ENCODE measurements around the gene PDE4D.

DNA sequence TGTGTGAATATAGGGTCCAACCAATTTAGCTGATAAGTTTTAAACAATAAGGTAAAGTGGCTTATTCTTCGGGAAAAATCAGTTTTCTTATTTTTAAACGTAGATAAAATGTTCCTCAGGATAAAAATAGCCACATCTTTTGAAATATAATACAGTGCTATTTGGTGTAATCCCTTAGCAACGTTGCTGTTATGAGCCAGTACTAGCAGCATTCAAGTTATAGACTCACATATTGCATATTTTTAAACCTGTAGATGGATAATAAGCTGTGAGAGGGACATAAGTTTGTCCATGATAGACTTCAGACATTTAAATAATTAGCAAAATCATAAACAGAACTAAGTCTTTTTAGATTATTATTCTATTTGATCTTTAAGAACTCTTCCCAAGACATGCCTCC is 6.3 kb downstream of the PDE4D start:
- TF ChIP-seq SUZ12 (IDR thresholded peaks at IDR 0.05) (no peak), HDGF (IDR thresholded peaks at IDR 0.05; ENCODE audit: borderline replicate concordance) (no peak), TARDBP (IDR thresholded peaks at IDR 0.05) (no peak), FOXM1 (IDR thresholded peaks at IDR 0.05; ENCODE audit: borderline replicate concordance) (no peak), FOXK2 (IDR thresholded peaks at IDR 0.05) (no peak), ELF4 (IDR thresholded peaks at IDR 0.05) (no peak), SP1 (IDR thresholded peaks at IDR 0.05) (no peak), BHLHE40 (IDR thresholded peaks at IDR 0.05; ENCODE audit: borderline replicate concordance) (no peak), FOXA1 (IDR thresholded peaks at IDR 0.05) (no peak)

Measured in HEK293T (cell line).